Mesothelial cell of epicardium (in vitro differentiated cells): ENCODE data around the gene PRKACA. TPM values are rescaled to one million over a fixed set of nuclear protein-coding genes. Genes with fewer than 3 reads are reported as not detected.

Source experiments
- DNase-seq, 2 experiments: peaks; one replicate each; pipeline ENCODE4 v3.0.0; 2021; ENCODE audit warnings: low spot score in 2 of 2; ENCODE audit not compliant: unreplicated experiment in 2 of 2
- H3K27ac Mint-ChIP-seq: 2 replicates; pipeline ENCODE4 v1.8.0; 2021; ENCODE audit warnings: mixed read lengths
- H3K27me3 Mint-ChIP-seq: 2 replicates; pipeline ENCODE4 v1.8.0; 2021; ENCODE audit warnings: low read depth, mixed read lengths
- H3K36me3 Mint-ChIP-seq: 2 replicates; pipeline ENCODE4 v1.8.0; 2021; ENCODE audit warnings: mixed read lengths
- H3K4me1 Mint-ChIP-seq: 2 replicates; pipeline ENCODE4 v1.8.0; 2021; ENCODE audit warnings: mixed read lengths
- H3K4me3 Mint-ChIP-seq: 2 replicates; pipeline ENCODE4 v1.8.0; 2021; ENCODE audit warnings: mild to moderate bottlenecking, moderate library complexity, mixed read lengths
- H3K9me3 Mint-ChIP-seq: 2 replicates; pipeline ENCODE4 v1.8.0; 2021; ENCODE audit warnings: mixed read lengths
- CTCF ChIP-seq: fragments of 200-600 bp; sonication (generic); IDR thresholded peaks from one replicate; pipeline ENCODE4 v1.5.0; 2021; ENCODE audit warnings: antibody characterized with exemption; ENCODE audit not compliant: unreplicated experiment
- total RNA-seq: library from RNA; stranded (reverse); gene quantifications from 3 replicates; pipeline ENCODE4 v1.2.1, GENCODE V29; 2021

Gene PRKACA
- total RNA-seq, 1 donor from 2014 or later = 80.9 TPM

DNA sequence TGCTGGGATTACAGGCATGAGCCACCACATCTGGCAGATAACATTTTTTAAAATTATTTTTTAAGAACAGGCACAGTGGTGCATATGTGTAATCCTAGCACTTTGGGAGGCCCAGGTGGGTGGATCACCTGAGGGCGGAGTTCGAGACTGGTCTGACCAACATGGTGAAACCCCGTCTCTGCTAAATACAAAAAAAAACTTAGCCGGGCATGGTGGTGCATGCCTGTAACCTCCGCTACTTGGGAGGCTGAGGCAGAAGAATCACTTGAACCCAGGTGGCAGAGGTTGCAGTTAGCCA, 55.1 kb downstream of the PRKACA start:
- peaks cover 28% of the 10 kb centered on the region for H3K27me3 Mint-ChIP-seq
- H3K36me3 Mint-ChIP-seq = no peaks in the 10 kb centered on the region
- DNase-seq = no peak
- H3K27ac Mint-ChIP-seq = no peak overlapping the region
- H3K4me1 Mint-ChIP-seq = peaks cover 10% of the 10 kb centered on the region
- H3K4me3 Mint-ChIP-seq = no peak overlapping the region
- no peaks in the 10 kb centered on the region for H3K9me3 Mint-ChIP-seq
- TF ChIP-seq CTCF = no peak

DNA sequence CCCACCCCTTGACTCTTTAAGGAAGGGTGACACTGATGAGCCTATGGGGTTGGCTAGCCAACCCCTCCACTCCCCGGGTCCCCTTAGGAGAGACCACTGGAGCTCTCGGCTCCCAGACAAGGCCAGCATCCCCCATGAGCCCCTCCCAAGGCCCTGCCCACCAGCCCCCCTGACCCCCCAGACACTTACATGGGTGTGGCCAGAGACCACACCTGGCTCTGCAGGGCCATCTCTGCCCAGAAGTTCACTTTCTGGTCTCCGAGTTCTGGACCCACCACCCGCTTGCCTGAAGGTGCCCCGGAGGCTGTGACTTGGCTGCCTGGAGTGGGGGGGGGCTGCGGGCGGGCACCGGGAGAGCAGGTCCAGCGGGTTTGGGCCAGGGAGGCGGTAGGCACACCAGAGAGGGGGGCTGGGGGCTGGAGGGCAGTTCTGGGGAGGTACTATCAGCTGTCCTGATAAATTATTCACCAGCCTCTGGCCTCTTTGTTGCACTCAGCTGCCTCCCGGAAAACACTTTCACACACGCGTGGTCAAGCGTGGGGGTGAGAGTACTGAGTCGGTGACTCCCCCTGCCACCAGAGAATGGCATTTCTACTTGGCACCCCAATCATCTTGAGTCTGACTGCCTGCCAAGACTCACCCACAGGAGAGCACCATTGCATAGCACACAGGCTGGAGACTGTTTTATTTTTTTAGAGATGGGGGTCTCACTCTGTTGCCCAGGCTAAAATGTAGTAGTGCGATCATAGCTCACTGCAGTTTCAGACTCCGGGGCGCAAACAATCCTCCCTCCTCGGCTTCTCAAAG, 55.6 kb downstream of the PRKACA start, which contains the start of gene PALM3:
PALM3 (minus strand) TSS at position 326 of the 807 bp plus-strand sequence; CDS start at position 230, 96 bp downstream.
- Mint-ChIP-seq H3K4me3 (no peak within 1 kb of the TSS), H3K36me3 (no peaks in the 10 kb centered on the region), H3K4me1 (peaks cover 10% of the 10 kb centered on the region), H3K27ac (no peak within 1 kb of the TSS), H3K9me3 (no peaks in the 10 kb centered on the region), H3K27me3 (peaks cover 30% of the 10 kb centered on the region)
- no peak for TF ChIP-seq CTCF
- no peak for DNase-seq

DNA sequence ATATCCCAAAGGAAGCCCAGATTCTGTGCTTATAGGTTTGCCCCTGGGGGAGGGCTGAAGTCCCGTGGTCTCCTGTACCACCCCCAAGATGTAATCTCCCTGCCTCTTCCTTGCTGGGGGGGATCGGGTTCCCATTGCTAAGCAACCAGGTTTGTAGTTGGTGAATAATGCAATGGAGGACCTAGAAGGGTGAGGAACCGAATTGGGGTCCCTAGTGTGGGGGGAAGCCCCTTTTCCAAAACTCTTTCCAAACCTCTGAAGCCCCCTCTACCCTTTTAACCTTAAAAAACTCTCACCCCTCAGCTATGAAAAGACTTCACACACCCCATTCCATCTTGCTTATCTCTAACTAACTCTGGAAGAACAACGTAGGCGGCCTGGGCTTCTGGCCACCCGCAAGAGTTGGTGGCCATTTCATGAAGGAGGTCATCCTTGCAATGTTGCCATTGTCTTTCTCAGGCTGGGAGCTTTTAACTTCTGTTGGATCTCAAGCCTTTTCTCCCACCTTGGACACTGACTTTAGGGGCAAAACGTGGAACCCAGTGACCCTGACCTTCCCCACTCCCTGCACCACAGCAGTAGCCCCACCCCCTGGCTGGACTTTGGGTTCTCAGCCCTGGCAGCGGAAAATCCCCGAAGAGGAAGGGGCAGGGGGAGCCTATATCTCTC, 56.3 kb downstream of the PRKACA start:
- H3K4me3 Mint-ChIP-seq = no peak overlapping the region
- no peaks in the 10 kb centered on the region for H3K9me3 Mint-ChIP-seq
- no peaks in the 10 kb centered on the region for H3K36me3 Mint-ChIP-seq
- no peak overlapping the region for H3K27ac Mint-ChIP-seq
- H3K27me3 Mint-ChIP-seq = peaks cover 38% of the 10 kb centered on the region
- DNase-seq = no peak
- TF ChIP-seq CTCF = no peak
- peaks cover 10% of the 10 kb centered on the region for H3K4me1 Mint-ChIP-seq

GRCh38 chr19:14059652-14060155, 57.9 kb downstream of the PRKACA start:
- no peak for DNase-seq
- no peaks in the 10 kb centered on the region for H3K9me3 Mint-ChIP-seq
- no peak overlapping the region for H3K4me3 Mint-ChIP-seq
- TF ChIP-seq CTCF = no peak
- peaks cover 42% of the 10 kb centered on the region for H3K27me3 Mint-ChIP-seq
- no peaks in the 10 kb centered on the region for H3K36me3 Mint-ChIP-seq
- H3K4me1 Mint-ChIP-seq = peaks cover 10% of the 10 kb centered on the region
- H3K27ac Mint-ChIP-seq = no peak overlapping the region

- Mint-ChIP-seq H3K36me3 (no peaks in the 10 kb centered on the region), H3K27me3 (peaks cover 48% of the 10 kb centered on the region), H3K9me3 (no peaks in the 10 kb centered on the region), H3K4me3 (no peak overlapping the region), H3K4me1 (peaks cover 10% of the 10 kb centered on the region), H3K27ac (no peak overlapping the region)
- no peak for DNase-seq
- peak; percentile 27 for TF ChIP-seq CTCF
These were observed 58.5 kb downstream of the PRKACA start for GRCh38 chr19:14059093-14059480.
